DND-41 (cell line): ENCODE results near the gene TLNRD1.

Experiments
- EZH2 ChIP-seq: IDR thresholded peaks from 3 replicates; pipeline ENCODE4 v1.6.1; 2012; ENCODE audit warnings: borderline replicate concordance, low read depth, mild to moderate bottlenecking, moderate library complexity, low read length, inconsistent platforms; ENCODE audit not compliant: severe bottlenecking
- TF ChIP-seq, protein P1 (sequence below): IDR thresholded peaks from 2 replicates; pipeline ENCODE4 v1.5.1; 2012; ENCODE audit warnings: borderline replicate concordance, low read length, moderate library complexity, mild to moderate bottlenecking; ENCODE audit not compliant: poor library complexity, severe bottlenecking; ENCODE audit errors: extremely low read depth

- no peak for TF ChIP-seq EZH2
- TF ChIP-seq, protein P1, sequence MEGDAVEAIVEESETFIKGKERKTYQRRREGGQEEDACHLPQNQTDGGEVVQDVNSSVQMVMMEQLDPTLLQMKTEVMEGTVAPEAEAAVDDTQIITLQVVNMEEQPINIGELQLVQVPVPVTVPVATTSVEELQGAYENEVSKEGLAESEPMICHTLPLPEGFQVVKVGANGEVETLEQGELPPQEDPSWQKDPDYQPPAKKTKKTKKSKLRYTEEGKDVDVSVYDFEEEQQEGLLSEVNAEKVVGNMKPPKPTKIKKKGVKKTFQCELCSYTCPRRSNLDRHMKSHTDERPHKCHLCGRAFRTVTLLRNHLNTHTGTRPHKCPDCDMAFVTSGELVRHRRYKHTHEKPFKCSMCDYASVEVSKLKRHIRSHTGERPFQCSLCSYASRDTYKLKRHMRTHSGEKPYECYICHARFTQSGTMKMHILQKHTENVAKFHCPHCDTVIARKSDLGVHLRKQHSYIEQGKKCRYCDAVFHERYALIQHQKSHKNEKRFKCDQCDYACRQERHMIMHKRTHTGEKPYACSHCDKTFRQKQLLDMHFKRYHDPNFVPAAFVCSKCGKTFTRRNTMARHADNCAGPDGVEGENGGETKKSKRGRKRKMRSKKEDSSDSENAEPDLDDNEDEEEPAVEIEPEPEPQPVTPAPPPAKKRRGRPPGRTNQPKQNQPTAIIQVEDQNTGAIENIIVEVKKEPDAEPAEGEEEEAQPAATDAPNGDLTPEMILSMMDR = no peak
Measured at GRCh38 chr15:80976851-80977250, 23.9 kb upstream of the TLNRD1 start.
